ENCODE results near the gene STARD9. TPM values are rescaled to one million over a fixed set of nuclear protein-coding genes. Genes with fewer than 3 reads are reported as not detected.
"Not testable (repeated sequence)": the region's sequence is repeated elsewhere in the genome, so short reads cannot be mapped to it uniquely, and the experiment has no call there.

The STARD9 gene
- total RNA-seq, 1 experiment from 2014 or later, result 0.41 TPM

GRCh38 chr15:42582569-42583375 lies 7.4 kb downstream of the STARD9 start:
- in situ Hi-C loops (cut with HindIII; ENCODE audit: low pct_unique_long_range_greater_than_20kb, low sequenced_read_pairs), result no loop called here
- no peak for DNase-seq (ENCODE audit: low read depth)

GRCh38 chr15:42584031-42584765 lies 8.8 kb downstream of the STARD9 start:
- DNase-seq (ENCODE audit: low read depth), result no peak
- in situ Hi-C loops (cut with HindIII; ENCODE audit: low pct_unique_long_range_greater_than_20kb, low sequenced_read_pairs), result no loop called here

GRCh38 chr15:42590619-42591237 lies 15.3 kb downstream of the STARD9 start:
- in situ Hi-C loops (cut with HindIII; ENCODE audit: low pct_unique_long_range_greater_than_20kb, low sequenced_read_pairs), result no loop called here
- no peak for DNase-seq (ENCODE audit: low read depth)

GRCh38 chr15:42591238-42591934 lies 16.0 kb downstream of the STARD9 start:
- peak; percentile 4 for DNase-seq (ENCODE audit: low read depth)
- in situ Hi-C loops (cut with HindIII; ENCODE audit: low pct_unique_long_range_greater_than_20kb, low sequenced_read_pairs), result no loop called here

GRCh38 chr15:42592716-42593115 lies 17.3 kb downstream of the STARD9 start:
- in situ Hi-C loops (cut with HindIII; ENCODE audit: low pct_unique_long_range_greater_than_20kb, low sequenced_read_pairs), result no loop called here
- DNase-seq (ENCODE audit: low read depth), result no peak

GRCh38 chr15:42593143-42593542 lies 17.7 kb downstream of the STARD9 start:
- DNase-seq (ENCODE audit: low read depth), result no peak
- in situ Hi-C loops (cut with HindIII; ENCODE audit: low pct_unique_long_range_greater_than_20kb, low sequenced_read_pairs), result no loop called here

- in situ Hi-C loops (cut with HindIII; ENCODE audit: low pct_unique_long_range_greater_than_20kb, low sequenced_read_pairs), result no loop called here
- no peak for DNase-seq (ENCODE audit: low read depth)
Measured at GRCh38 chr15:42594095-42594494, 18.7 kb downstream of the STARD9 start.

- in situ Hi-C loops (cut with HindIII; ENCODE audit: low pct_unique_long_range_greater_than_20kb, low sequenced_read_pairs), result no loop called here
- no peak for DNase-seq (ENCODE audit: low read depth)
Measured at GRCh38 chr15:42595626-42596240, 20.3 kb downstream of the STARD9 start.

- DNase-seq (ENCODE audit: low read depth); in situ Hi-C loops (cut with HindIII; ENCODE audit: low pct_unique_long_range_greater_than_20kb, low sequenced_read_pairs): not testable (repeated sequence)
Measured at GRCh38 chr15:42601316-42601715, 25.9 kb downstream of the STARD9 start.

- in situ Hi-C loops (cut with HindIII; ENCODE audit: low pct_unique_long_range_greater_than_20kb, low sequenced_read_pairs), result no loop called here
- no peak for DNase-seq (ENCODE audit: low read depth)
Measured at GRCh38 chr15:42602501-42602900, 27.1 kb downstream of the STARD9 start.

GRCh38 chr15:42603978-42604377 lies 28.6 kb downstream of the STARD9 start:
- in situ Hi-C loops (cut with HindIII; ENCODE audit: low pct_unique_long_range_greater_than_20kb, low sequenced_read_pairs), result no loop called here
- no peak for DNase-seq (ENCODE audit: low read depth)

GRCh38 chr15:42604894-42605744 lies 29.7 kb downstream of the STARD9 start:
- DNase-seq (ENCODE audit: low read depth), result no peak
- in situ Hi-C loops (cut with HindIII; ENCODE audit: low pct_unique_long_range_greater_than_20kb, low sequenced_read_pairs), result no loop called here

- in situ Hi-C loops (cut with HindIII; ENCODE audit: low pct_unique_long_range_greater_than_20kb, low sequenced_read_pairs), result no loop called here
Measured at GRCh38 chr15:42605796-42606195, 30.4 kb downstream of the STARD9 start.

GRCh38 chr15:42608110-42608531 lies 32.7 kb downstream of the STARD9 start:
- in situ Hi-C loops (cut with HindIII; ENCODE audit: low pct_unique_long_range_greater_than_20kb, low sequenced_read_pairs), result no loop called here
- DNase-seq (ENCODE audit: low read depth), result no peak

More at GRCh38 chr15:42605796-42606195, 30.4 kb downstream of the STARD9 start:
- DNase-seq (ENCODE audit: low read depth), result no peak

- in situ Hi-C loops (cut with HindIII; ENCODE audit: low pct_unique_long_range_greater_than_20kb, low sequenced_read_pairs), result no loop called here
Measured at GRCh38 chr15:42608752-42609488, 33.5 kb downstream of the STARD9 start.

GRCh38 chr15:42611532-42611931 lies 36.1 kb downstream of the STARD9 start:
- no peak for DNase-seq (ENCODE audit: low read depth)
- in situ Hi-C loops (cut with HindIII; ENCODE audit: low pct_unique_long_range_greater_than_20kb, low sequenced_read_pairs), result no loop called here

More at GRCh38 chr15:42608752-42609488, 33.5 kb downstream of the STARD9 start:
- DNase-seq (ENCODE audit: low read depth), result no peak

All from Caki2 (cell line).